Medulla oblongata (tissue), 1 donor: ENCODE measurements around the gene TNFSF15.

Experiments used
- DNase-seq: peaks from one replicate; pipeline ENCODE4 v3.0.0-alpha.2; 2015; ENCODE audit errors: extremely low spot score

Gene TNFSF15

GRCh38 chr9:114789006-114789405 lies 16.8 kb downstream of the TNFSF15 start:
- DNase-seq = no peak

- no peak for DNase-seq
Observed at GRCh38 chr9:114787781-114788498, 17.9 kb downstream of the TNFSF15 start.

- no peak for DNase-seq
Observed at GRCh38 chr9:114787214-114787613, 18.6 kb downstream of the TNFSF15 start.

GRCh38 chr9:114785866-114786650 lies 19.8 kb downstream of the TNFSF15 start:
- no peak for DNase-seq

- no peak for DNase-seq
Observed at GRCh38 chr9:114784721-114785279, 21.0 kb downstream of the TNFSF15 start.

- no peak for DNase-seq
Observed at GRCh38 chr9:114782586-114782985, 23.3 kb downstream of the TNFSF15 start.

GRCh38 chr9:114779352-114779845 lies 26.4 kb downstream of the TNFSF15 start:
- DNase-seq = no peak

- no peak for DNase-seq
Observed at GRCh38 chr9:114777821-114778609, 27.8 kb downstream of the TNFSF15 start.

GRCh38 chr9:114776683-114777399 lies 29.0 kb downstream of the TNFSF15 start:
- no peak for DNase-seq

- no peak for DNase-seq
Observed at GRCh38 chr9:114775981-114776380, 29.9 kb downstream of the TNFSF15 start.

- no peak for DNase-seq
Observed at GRCh38 chr9:114775121-114775520, 30.7 kb downstream of the TNFSF15 start.

GRCh38 chr9:114774524-114774923 lies 31.3 kb downstream of the TNFSF15 start:
- DNase-seq = no peak

- no peak for DNase-seq
Observed at GRCh38 chr9:114771889-114772288, 34.0 kb downstream of the TNFSF15 start.

GRCh38 chr9:114770991-114771390 lies 34.8 kb downstream of the TNFSF15 start:
- no peak for DNase-seq

- no peak for DNase-seq
Observed at GRCh38 chr9:114769624-114770023, 36.2 kb downstream of the TNFSF15 start.

GRCh38 chr9:114763220-114763619 lies 42.6 kb downstream of the TNFSF15 start:
- no peak for DNase-seq

- DNase-seq = no peak
Observed at GRCh38 chr9:114761523-114761922, 44.3 kb downstream of the TNFSF15 start.

GRCh38 chr9:114759512-114760341 lies 46.1 kb downstream of the TNFSF15 start:
- no peak for DNase-seq

- DNase-seq = no peak
Observed at GRCh38 chr9:114757984-114758383, 47.9 kb downstream of the TNFSF15 start.

GRCh38 chr9:114757395-114757794 lies 48.4 kb downstream of the TNFSF15 start:
- no peak for DNase-seq
